Type B pancreatic cell (in vitro differentiated cells): ENCODE results near the gene TMEM205. TPM values are rescaled to one million over a fixed set of nuclear protein-coding genes. Genes with fewer than 3 reads are reported as not detected.

Source experiments
- DNase-seq: peaks from one replicate; pipeline ENCODE4 v3.0.0; 2021; ENCODE audit warnings: mixed read lengths; ENCODE audit not compliant: unreplicated experiment; ENCODE audit errors: extremely low spot score
- H3K27ac Mint-ChIP-seq: 2 replicates; pipeline ENCODE4 v1.8.0; 2021; ENCODE audit warnings: mild to moderate bottlenecking, mixed read lengths
- H3K27me3 Mint-ChIP-seq: 2 replicates; pipeline ENCODE4 v1.8.0; 2021; ENCODE audit warnings: mixed read lengths
- H3K36me3 Mint-ChIP-seq: 2 replicates; pipeline ENCODE4 v1.8.0; 2021; ENCODE audit warnings: mixed read lengths
- H3K4me1 Mint-ChIP-seq: one replicate; pipeline ENCODE4 v1.8.0; 2021; ENCODE audit warnings: mixed read lengths; ENCODE audit not compliant: unreplicated experiment
- H3K4me3 Mint-ChIP-seq: 2 replicates; pipeline ENCODE4 v1.8.0; 2021; ENCODE audit warnings: mild to moderate bottlenecking, mixed read lengths
- H3K9me3 Mint-ChIP-seq: 2 replicates; pipeline ENCODE4 v1.8.0; 2021; ENCODE audit warnings: mixed read lengths
- CTCF ChIP-seq: fragments of 200-600 bp; sonication (generic); conservative IDR thresholded peaks from 2 replicates; pipeline ENCODE4 v1.5.0; 2021; ENCODE audit warnings: antibody characterized with exemption, mild to moderate bottlenecking
- long read RNA-seq: library from polyadenylated mRNA; unstranded; transcript quantifications from one replicate; pipeline ENCODE4 v2.0.0, GENCODE V29; 2020
- total RNA-seq: library from RNA; stranded (reverse); gene quantifications from 2 replicates; pipeline ENCODE4 v1.2.1, GENCODE V29; 2021; ENCODE audit warnings: low replicate concordance

Gene TMEM205
- total RNA-seq = 58.6 and 68.3 TPM in 2 replicates
- long read RNA-seq, transcript TMEM205-216 (4 exons, 792 nt) = major isoform, 17 of 36 reads
- long read RNA-seq, transcript TMEM205-201 (3 exons, 1,034 nt) = minor isoform, 5 of 36 reads
- long read RNA-seq, partial matches to known transcripts = 0 of 36 reads
- long read RNA-seq, other reads (novel, unspliced or antisense) = 3 of 36 reads

GRCh38 chr19:11346104-11346940, at the start of gene TMEM205, which contains the start of gene CCDC159:
Gene TMEM205 (minus strand): TSS chr19:11346268. CDS start chr19:11345619, 649 bp downstream.
Gene CCDC159 (plus strand): TSS chr19:11346519. CDS start chr19:11346607, 88 bp downstream.
- peak within 1 kb of the TSS; percentile 98 for H3K4me3 Mint-ChIP-seq
- peak within 1 kb of the TSS; percentile 97 for H3K27ac Mint-ChIP-seq
- no peaks in the 10 kb centered on the region for H3K36me3 Mint-ChIP-seq
- H3K27me3 Mint-ChIP-seq = no peaks in the 10 kb centered on the region
- peak; percentile 25 for TF ChIP-seq CTCF
- peak; percentile 98 for DNase-seq
- H3K9me3 Mint-ChIP-seq = no peaks in the 10 kb centered on the region
- H3K4me1 Mint-ChIP-seq = peaks cover 28% of the 10 kb centered on the region

- no peak for TF ChIP-seq CTCF
- Mint-ChIP-seq H3K27ac (no peak overlapping the region), H3K4me3 (no peak overlapping the region), H3K27me3 (peaks cover 4% of the 10 kb centered on the region), H3K9me3 (no peaks in the 10 kb centered on the region), H3K4me1 (no peaks in the 10 kb centered on the region), H3K36me3 (peaks cover 5% of the 10 kb centered on the region)
- no peak for DNase-seq
Measured at GRCh38 chr19:11390933-11391680, 45.0 kb upstream of the TMEM205 start.

- H3K27me3 Mint-ChIP-seq = peaks cover 4% of the 10 kb centered on the region
- H3K4me3 Mint-ChIP-seq = no peak overlapping the region
- peaks cover 4% of the 10 kb centered on the region for H3K36me3 Mint-ChIP-seq
- TF ChIP-seq CTCF = no peak
- H3K4me1 Mint-ChIP-seq = no peaks in the 10 kb centered on the region
- H3K9me3 Mint-ChIP-seq = no peaks in the 10 kb centered on the region
- DNase-seq = no peak
- no peak overlapping the region for H3K27ac Mint-ChIP-seq
Measured at GRCh38 chr19:11390359-11390758, 44.3 kb upstream of the TMEM205 start.

GRCh38 chr19:11387162-11388034, 41.3 kb upstream of the TMEM205 start:
- Mint-ChIP-seq H3K9me3 (no peaks in the 10 kb centered on the region), H3K4me1 (peaks cover 6% of the 10 kb centered on the region), H3K36me3 (no peaks in the 10 kb centered on the region), H3K27ac (no peak overlapping the region), H3K4me3 (no peak overlapping the region), H3K27me3 (peaks cover 8% of the 10 kb centered on the region)
- no peak for DNase-seq
- TF ChIP-seq CTCF = no peak

- no peaks in the 10 kb centered on the region for H3K36me3 Mint-ChIP-seq
- no peak overlapping the region for H3K27ac Mint-ChIP-seq
- H3K27me3 Mint-ChIP-seq = peaks cover 17% of the 10 kb centered on the region
- no peaks in the 10 kb centered on the region for H3K9me3 Mint-ChIP-seq
- H3K4me3 Mint-ChIP-seq = peak overlapping the region; percentile 66
- TF ChIP-seq CTCF = no peak
- DNase-seq = no peak
- peaks cover 19% of the 10 kb centered on the region for H3K4me1 Mint-ChIP-seq
Measured at GRCh38 chr19:11384778-11385129, 38.7 kb upstream of the TMEM205 start.
